GM10847 (cell line): ENCODE data around the gene LRMDA.

Experiments used
- POLR2A ChIP-seq: IDR thresholded peaks from 2 replicates; pipeline ENCODE4 v1.6.1; 2011; ENCODE audit not compliant: insufficient read length; ENCODE audit errors: extremely low read depth

The LRMDA gene

DNA sequence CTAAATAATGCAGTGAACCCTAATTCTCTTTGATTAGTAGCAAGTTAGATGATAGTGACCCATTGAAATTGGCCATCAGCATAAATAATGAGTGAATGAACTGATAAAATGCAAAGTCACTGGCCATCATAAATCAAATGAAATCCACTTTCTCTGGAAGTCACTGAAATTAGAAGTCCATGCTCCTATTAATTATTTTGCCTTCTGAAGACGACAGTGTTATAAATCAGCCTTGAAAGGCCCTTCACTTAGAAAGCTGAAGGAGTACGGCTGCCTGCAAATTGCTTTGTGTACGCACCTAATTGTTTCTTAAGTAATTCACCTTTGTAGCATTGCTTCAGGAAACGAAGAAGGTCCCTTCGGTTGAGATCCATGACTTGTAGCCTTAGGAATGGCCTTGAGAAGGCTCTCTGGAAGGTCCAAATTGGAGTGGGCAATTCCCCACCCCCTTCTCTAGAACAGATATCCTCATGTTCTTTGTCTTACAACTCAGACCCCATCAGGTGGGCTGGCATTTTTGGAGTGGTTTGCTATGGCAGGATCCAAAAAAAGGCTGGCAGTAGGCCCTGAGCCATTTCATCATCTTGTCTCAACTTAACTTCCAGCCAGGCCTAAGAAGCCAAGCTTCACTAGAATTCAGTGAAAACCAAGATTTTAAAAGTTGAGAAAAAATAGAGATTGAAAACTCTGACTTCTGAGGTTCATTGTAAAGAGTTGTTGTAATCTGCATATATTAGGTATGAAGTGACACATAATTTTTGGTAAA is 420.3 kb downstream of the LRMDA start:
- TF ChIP-seq POLR2A: no peak

DNA sequence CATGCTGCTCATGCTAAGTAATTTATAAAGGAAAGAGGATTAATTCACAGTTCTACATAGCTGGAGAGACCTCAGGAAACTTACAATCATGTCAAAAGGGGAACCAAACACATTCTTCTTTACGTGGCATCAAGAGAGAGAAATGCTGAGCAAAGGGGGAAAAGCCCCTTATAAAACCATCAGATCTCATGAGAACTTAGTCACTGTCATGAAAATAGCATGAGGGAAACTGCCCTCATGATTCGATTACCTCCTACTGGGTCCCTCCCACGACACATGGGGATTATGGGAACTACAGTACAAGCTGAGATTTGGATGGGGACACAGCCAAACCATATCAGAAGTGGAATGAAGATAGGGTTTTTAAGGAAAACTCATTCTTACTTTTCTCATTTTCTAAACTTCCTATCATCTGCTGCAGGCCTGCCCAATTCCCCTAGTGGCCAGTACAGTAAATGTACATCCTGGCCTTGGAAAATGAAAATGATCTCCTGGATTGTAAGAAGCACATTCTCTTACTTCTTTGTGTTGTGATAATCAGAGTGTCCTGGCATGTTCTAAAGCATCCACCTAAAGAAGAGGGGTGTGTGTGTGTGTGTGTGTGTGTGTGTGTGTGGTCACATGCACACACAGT is 421.5 kb downstream of the LRMDA start:
- TF ChIP-seq POLR2A: no peak

DNA sequence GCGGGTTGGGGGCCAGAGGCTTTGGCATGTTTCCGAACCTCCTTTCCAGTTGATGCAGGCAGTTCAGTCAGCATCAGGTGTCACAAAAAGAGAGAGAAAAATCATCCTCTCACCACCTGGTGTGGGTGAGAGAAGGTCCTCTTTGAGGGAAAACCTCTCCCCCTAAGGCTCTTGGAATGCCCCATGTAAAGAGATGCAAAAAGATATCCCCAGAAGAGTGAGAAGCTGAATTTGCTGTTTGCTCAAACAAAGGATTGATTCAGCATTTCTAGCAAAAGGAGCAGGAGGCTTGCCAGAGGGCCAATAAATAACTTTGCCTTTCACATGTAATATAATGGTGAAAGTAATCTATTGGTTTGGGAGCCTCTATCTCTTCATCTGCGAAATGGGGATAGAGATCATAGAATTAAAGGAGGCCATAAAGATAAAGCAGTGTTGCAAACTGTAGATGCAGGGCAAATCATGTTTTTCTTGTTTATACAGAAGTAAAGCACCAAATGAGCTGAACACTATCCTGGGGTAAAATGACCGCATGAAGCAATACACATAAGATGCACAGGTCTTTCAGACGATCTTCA is 425.9 kb downstream of the LRMDA start:
- TF ChIP-seq POLR2A: no peak

DNA sequence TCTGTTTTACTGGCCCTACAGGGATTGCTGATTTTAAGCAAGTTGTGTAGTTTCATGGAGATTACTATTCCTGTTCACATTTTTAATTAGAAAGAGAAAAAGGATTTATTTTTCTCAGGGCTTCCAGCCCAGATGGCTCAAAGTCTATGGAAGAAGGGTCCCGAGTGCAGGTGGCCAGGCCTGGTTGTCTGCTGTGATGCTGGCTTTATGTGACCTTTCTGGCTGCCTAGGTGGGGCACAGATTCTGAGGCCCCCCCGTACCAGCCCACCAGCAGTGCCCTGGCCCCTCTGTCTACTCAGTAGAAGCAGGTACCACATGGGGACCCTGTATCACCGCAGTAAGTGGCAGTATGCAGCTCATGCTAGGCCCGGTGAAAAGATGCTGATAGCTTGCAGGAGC is 426.5 kb downstream of the LRMDA start:
- TF ChIP-seq POLR2A: no peak

DNA sequence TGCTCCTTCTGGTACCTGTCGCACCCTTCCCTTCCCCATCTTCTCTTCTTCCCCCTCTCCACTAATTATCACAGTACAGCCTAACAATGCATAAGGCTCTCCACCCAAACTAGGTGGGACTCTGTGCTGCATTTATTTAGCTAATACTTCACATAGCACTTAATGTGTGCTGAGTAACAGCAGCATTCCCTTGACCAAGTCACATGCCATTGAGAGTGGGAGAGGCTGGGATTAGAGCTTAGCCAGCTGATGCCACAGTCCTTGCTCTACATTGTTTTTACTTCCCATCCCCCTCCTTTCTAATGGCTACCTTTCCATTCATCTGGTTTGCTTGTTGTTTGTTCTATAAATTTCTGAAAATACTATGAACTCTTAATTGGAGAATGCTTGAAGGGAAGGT is 426.9 kb downstream of the LRMDA start:
- TF ChIP-seq POLR2A: no peak

DNA sequence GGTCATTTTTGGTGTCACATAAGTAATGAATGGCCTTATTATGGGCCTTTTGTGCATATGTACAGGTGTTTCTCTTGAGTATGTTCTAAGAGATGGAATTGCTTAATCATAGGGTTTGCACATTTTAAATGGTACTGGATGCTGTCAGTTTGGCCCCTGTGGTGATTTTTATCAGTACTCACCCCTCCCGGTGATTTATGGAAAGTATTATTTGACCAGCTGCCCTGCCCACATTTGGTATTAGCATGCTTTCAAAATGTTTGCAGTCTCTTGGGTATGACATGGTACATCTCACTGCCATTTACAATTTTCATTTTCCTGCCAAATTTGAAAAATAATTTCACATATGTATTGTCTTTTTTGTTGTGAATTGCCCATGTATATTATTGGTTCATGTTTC is 427.7 kb downstream of the LRMDA start:
- TF ChIP-seq POLR2A: no peak

DNA sequence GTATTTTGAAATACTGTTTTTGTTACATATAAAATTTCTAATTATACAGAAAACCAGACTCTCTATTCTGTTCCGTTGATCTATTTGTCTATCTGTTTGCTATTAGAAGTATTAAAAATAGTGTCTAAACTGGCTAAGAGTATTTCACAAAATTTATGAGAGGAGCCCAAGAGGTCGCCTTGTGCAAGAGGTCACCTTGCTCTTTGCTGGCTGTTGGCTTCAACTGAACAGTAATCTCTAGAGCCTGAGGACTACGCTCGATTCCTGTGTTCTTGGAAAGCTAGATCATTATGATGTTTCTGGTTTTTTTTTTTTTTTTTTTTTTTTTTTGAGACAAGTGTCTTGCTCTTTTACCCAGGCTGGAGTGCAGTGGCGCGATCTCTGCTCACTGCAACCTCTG is 428.6 kb downstream of the LRMDA start:
- TF ChIP-seq POLR2A: no peak

DNA sequence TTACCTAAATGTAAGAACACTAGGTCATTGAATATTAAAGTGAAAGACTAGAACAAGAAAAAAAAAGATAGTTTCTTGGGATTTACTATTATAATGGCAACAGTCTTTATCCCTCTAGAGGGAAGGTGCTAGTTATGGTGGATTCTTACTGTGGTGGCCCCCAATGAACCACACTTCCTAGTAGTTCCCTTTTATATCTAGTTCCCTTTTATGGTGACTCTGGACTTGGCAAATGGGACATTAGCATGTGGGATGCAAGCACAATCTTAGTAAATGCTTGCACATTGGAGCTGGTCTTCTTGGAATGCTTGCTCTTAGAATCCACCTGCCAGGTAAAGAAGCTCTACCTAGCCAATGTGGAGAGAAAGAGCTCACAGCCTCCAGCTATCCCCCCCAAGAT is 430.2 kb downstream of the LRMDA start:
- TF ChIP-seq POLR2A: no peak

DNA sequence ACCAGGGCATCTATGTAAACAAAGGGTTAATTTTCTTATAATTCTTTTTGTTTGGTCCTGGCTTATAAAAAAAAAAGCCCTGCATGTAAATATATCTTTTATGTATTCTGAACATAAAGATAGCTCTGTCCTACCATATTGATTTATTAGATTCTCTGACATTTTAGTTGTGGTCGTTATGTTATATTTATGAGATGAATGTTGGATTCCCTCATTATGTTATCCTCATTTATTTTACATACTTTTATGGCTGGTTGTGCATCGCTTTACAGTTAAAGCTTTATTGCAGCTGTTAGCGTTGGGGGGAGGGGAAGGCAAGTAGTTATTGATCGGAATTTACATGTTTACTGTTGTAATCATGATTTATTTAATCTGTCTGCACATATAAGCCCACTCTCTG is 431.5 kb downstream of the LRMDA start:
- no peak for TF ChIP-seq POLR2A

DNA sequence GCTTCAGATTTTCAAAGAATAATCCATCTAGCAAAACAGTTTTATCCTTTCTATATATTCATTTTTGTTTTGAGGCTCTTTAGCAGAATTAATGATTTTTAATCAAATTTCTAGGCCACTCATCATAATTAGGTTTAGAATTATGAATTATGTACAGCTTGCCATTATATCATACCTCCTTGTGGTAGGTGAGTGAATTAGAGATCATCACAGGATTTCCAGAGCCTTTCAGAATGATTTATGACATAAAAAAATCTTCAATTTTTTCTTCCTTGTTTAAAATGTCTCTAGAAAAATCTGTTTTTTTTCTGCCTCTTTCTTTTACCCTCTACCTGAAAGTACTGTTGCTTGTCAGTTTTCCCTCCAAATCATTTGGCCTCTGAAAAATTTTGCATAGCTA is 433.3 kb downstream of the LRMDA start:
- TF ChIP-seq POLR2A: no peak

DNA sequence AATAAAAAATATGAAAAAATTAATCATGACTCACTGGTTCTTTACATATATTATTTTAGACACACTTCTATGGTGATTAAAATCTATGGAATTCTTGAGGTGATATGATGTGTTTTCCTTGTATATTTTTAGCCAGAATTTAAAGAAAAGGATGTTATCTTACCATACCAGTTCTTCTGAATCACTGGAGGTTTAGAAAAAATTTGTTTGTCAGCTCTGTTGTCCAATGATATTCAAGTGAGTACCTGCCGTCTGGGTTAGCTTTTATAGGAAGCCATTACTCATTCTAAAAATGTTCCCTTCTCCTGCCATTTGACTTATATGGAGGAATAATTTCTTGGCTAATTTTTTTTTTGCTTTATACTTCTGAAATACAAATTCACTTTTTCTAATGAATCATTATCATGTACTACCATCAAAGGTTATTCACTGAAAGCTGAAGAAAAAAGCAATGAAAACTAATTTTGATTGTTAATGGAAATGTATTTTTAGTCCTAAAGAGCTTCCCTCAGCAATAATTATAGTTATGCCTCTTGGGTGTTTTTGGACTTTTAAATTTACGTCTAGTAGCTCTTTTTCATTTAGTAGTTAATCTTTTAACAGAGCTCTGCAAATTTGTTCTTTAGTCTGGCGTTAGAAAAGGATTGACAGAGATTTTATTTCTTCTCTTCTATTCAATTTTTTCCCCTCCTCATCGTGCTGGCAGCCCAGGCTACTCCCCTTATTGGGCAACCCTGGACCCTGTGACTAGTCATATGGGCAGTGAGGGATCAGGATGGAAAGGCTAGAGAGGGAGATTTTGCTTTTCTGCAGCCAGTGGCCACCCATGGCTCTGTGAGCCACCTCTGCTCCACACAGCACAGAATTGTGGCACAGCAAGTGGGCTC is 434.2 kb downstream of the LRMDA start:
- no peak for TF ChIP-seq POLR2A

DNA sequence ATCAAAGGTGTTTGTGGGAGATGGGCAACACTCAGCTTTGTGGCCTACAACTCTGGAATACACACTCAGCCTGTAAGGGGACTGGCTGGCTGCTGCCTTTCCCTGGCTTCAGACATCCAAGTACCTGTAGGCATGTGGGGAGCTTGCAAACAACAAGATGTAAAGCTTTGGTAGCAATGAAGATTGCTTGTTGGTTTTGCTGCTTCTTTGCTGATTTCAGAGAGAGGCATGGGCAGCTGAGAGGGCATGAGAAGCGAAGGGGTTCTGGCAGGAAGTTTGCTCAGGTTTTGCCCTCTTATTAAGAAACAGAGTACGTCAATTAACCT is 434.8 kb downstream of the LRMDA start:
- TF ChIP-seq POLR2A: no peak

DNA sequence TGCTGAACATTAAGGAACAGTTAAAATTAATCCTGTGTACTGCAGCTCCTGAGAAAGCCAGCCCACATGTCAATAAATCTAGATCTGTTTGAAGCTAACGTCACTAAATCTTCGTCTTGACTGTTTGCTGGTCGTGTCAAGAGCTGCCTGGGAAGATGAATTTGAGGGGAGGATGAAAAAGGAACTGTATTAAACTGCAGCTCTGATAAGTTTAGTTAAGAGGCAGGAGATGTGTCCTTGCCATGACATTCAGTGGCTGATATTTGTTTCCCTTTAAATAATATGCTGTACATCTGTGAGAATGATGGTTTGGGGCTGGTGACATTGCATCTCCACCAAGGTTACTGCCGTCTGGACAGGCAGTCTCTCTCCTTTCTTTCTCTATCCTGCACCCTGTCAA is 435.3 kb downstream of the LRMDA start:
- TF ChIP-seq POLR2A: no peak

DNA sequence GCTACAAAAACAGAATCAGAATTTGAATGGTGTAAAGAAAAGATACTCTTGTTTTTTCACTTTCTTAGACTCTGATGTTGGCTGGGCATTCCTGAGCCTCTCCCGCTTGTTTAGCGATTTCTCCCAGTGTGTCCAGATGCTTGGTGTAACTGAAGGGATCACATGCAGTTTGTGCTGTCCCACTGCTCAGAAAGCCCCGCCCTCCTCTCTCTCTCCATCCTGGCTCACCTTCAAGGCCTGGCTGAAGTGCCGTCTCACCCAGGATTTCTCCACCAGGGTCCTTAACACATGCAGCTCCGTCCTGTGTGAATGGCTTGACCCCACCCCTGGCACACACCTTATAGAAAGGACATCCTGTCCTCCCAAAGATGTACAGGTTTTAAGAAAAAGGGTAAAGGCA is 437.1 kb downstream of the LRMDA start:
- no peak for TF ChIP-seq POLR2A

DNA sequence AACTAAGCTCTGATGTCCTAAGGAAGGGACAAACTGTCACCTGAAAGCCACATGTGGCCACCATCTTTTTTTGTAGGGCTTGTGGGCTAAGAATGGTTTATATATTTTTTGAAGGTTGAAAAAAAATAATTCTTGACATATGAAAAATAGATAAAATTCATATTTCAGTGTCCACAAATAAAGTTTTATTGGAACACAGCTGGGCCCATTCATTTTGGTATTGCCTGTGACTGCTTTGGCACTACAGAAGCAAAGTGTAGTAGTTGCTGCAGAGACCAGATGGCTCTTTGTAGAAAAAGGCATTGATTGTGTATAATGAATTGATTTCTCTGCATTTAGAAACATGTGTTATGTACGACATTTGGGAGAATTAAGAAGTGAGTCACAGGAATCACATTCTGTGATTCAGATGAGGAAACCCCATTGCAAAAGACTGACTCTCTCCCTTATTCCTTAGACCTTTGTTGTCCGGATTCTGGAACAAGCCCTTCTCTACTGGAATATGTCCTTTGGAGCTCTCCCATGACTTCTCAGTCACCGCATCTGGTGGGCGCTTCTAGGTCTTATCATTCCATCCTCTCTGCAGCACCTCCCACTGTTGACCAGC is 438.7 kb downstream of the LRMDA start:
- no peak for TF ChIP-seq POLR2A
